HG02970 (cell line): ENCODE results near the gene UMAD1.
"Not testable (repeated sequence)": the region's sequence is repeated elsewhere in the genome, so short reads cannot be mapped to it uniquely, and the experiment has no call there.

ENCODE experiments used
- ATAC-seq: cut with Tn5 transposase; IDR thresholded peaks from one replicate; pipeline ENCODE4 v1.9.1; 2021; ENCODE audit warnings: mild to moderate bottlenecking, moderate library complexity, moderate number of reproducible peaks; ENCODE audit not compliant: unreplicated experiment, low FRiP score

The UMAD1 gene

GRCh38 chr7:7651479-7651878 lies 10.9 kb downstream of the UMAD1 start:
- no peak for ATAC-seq

GRCh38 chr7:7652798-7653540 lies 12.4 kb downstream of the UMAD1 start:
- ATAC-seq: no peak

- no peak for ATAC-seq
Measured at GRCh38 chr7:7653593-7654187, 13.1 kb downstream of the UMAD1 start.

GRCh38 chr7:7654964-7655715 lies 14.6 kb downstream of the UMAD1 start:
- ATAC-seq: no peak

- not testable (repeated sequence) for ATAC-seq
Measured at GRCh38 chr7:7656459-7656858, 15.9 kb downstream of the UMAD1 start.

GRCh38 chr7:7662527-7662926 lies 22.0 kb downstream of the UMAD1 start:
- no peak for ATAC-seq

- no peak for ATAC-seq
Measured at GRCh38 chr7:7664291-7664690, 23.7 kb downstream of the UMAD1 start.

- no peak for ATAC-seq
Measured at GRCh38 chr7:7665031-7665430, 24.5 kb downstream of the UMAD1 start.

GRCh38 chr7:7667187-7667586 lies 26.6 kb downstream of the UMAD1 start:
- ATAC-seq: no peak

GRCh38 chr7:7668706-7669105 lies 28.2 kb downstream of the UMAD1 start:
- no peak for ATAC-seq

GRCh38 chr7:7670490-7670889 lies 29.9 kb downstream of the UMAD1 start:
- ATAC-seq: no peak

- no peak for ATAC-seq
Measured at GRCh38 chr7:7671361-7671760, 30.8 kb downstream of the UMAD1 start.

GRCh38 chr7:7672545-7673239 lies 32.1 kb downstream of the UMAD1 start:
- ATAC-seq: no peak

GRCh38 chr7:7673240-7673550 lies 32.6 kb downstream of the UMAD1 start:
- no peak for ATAC-seq

- no peak for ATAC-seq
Measured at GRCh38 chr7:7675686-7676085, 35.1 kb downstream of the UMAD1 start.

GRCh38 chr7:7679640-7680039 lies 39.1 kb downstream of the UMAD1 start:
- not testable (repeated sequence) for ATAC-seq

GRCh38 chr7:7681191-7681935 lies 40.8 kb downstream of the UMAD1 start:
- peak; percentile 74 for ATAC-seq

GRCh38 chr7:7681936-7682329 lies 41.4 kb downstream of the UMAD1 start:
- ATAC-seq: no peak

- no peak for ATAC-seq
Measured at GRCh38 chr7:7682861-7683260, 42.3 kb downstream of the UMAD1 start.

GRCh38 chr7:7686811-7687508 lies 46.4 kb downstream of the UMAD1 start:
- no peak for ATAC-seq
